A673 (cell line): Measurements from ENCODE around the gene ARMC6. TPM values are rescaled to one million over a fixed set of nuclear protein-coding genes. Genes with fewer than 3 reads are reported as not detected.

Experiments
- BruUV-seq: library from RNA; stranded (reverse); fragments of 400-500 nt; replicated peaks from 2 replicates; lab custom pipeline; 2021; lab: Mats Ljungman, UMichigan
- CTCF ChIA-PET: fragments of 300-600 bp; sonication (Branson Sonifier 250); formaldehyde crosslinking; loops from one replicate; lab custom pipeline; 2022; ENCODE audit warnings: antibody characterized with exemption; lab: Charles Lee
- POLR2A ChIA-PET: fragments of 300-600 bp; sonication (Branson Sonifier 250); formaldehyde crosslinking; loops from one replicate; lab custom pipeline; 2022; ENCODE audit warnings: antibody characterized with exemption; ENCODE audit not compliant: low non-redundant PET; lab: Charles Lee
- DNase-seq: peaks from one replicate; pipeline ENCODE4 v3.0.0-alpha.2; 2015; ENCODE audit warnings: low spot score
- H3K27ac ChIP-seq: fragments of 200-600 bp; sonication (generic); 2 replicates; pipeline ENCODE4 v1.5.1; 2016; ENCODE audit warnings: mixed run types, low read depth, mild to moderate bottlenecking, mixed read lengths, antibody characterized with exemption, low read length; ENCODE audit not compliant: poor library complexity, severe bottlenecking
- H3K27me3 ChIP-seq: fragments of 200-600 bp; sonication (generic); replicated peaks from 2 replicates; pipeline ENCODE4 v1.6.1; 2017; ENCODE audit warnings: mixed run types, low read depth, mild to moderate bottlenecking, mixed read lengths, antibody characterized with exemption, low read length; ENCODE audit not compliant: insufficient read depth, poor library complexity
- H3K36me3 ChIP-seq: fragments of 200-600 bp; sonication (generic); 2 replicates; pipeline ENCODE4 v1.6.1; 2016; ENCODE audit warnings: mixed run types, mild to moderate bottlenecking, mixed read lengths, antibody characterized with exemption, low read length; ENCODE audit not compliant: insufficient read depth, poor library complexity, severe bottlenecking
- H3K4me1 ChIP-seq: fragments of 200-600 bp; sonication (generic); 2 replicates; pipeline ENCODE4 v1.6.1; 2017; ENCODE audit warnings: mixed run types, mild to moderate bottlenecking, mixed read lengths, antibody characterized with exemption, low read length; ENCODE audit not compliant: insufficient read depth, poor library complexity, severe bottlenecking
- H3K4me3 ChIP-seq: fragments of 200-600 bp; sonication (generic); 2 replicates; pipeline ENCODE4 v1.5.1; 2016; ENCODE audit warnings: low read depth, mixed run types, mild to moderate bottlenecking, mixed read lengths, low read length; ENCODE audit not compliant: poor library complexity, severe bottlenecking
- H3K9me3 ChIP-seq: fragments of 200-600 bp; sonication (generic); 2 replicates; pipeline ENCODE4 v1.6.1; 2016; ENCODE audit warnings: mixed run types, low read depth, mild to moderate bottlenecking, mixed read lengths, antibody characterized with exemption, low read length; ENCODE audit not compliant: poor library complexity, severe bottlenecking
- CTCF ChIP-seq: fragments of 300-800, 200-600 bp; sonication (generic); conservative IDR thresholded peaks from 2 replicates; pipeline ENCODE4 v1.5.1; 2017; ENCODE audit warnings: low read depth, mild to moderate bottlenecking, antibody characterized with exemption, low read length, moderate library complexity, mixed read lengths
- EZH2 ChIP-seq: fragments of 200-600 bp; sonication (generic); IDR thresholded peaks from 2 replicates; pipeline ENCODE4 v1.6.1; 2017; ENCODE audit warnings: borderline replicate concordance, low read depth, mild to moderate bottlenecking, mixed read lengths, antibody characterized with exemption, low read length; ENCODE audit not compliant: poor library complexity, severe bottlenecking
- intact Hi-C: fragments of 100-400 bp; cut with micrococcal nuclease; formaldehyde crosslinking; loops from one replicate; pipeline ENCODE4 v1.10.0; 2022; ENCODE audit not compliant: unreplicated experiment
- total RNA-seq: library from RNA; stranded (reverse); gene quantifications from 2 replicates; pipeline ENCODE4 v1.2.3, GENCODE V29; 2021

The ARMC6 gene
- total RNA-seq, 1 experiment from 2014 or later: 62.7 TPM

DNA sequence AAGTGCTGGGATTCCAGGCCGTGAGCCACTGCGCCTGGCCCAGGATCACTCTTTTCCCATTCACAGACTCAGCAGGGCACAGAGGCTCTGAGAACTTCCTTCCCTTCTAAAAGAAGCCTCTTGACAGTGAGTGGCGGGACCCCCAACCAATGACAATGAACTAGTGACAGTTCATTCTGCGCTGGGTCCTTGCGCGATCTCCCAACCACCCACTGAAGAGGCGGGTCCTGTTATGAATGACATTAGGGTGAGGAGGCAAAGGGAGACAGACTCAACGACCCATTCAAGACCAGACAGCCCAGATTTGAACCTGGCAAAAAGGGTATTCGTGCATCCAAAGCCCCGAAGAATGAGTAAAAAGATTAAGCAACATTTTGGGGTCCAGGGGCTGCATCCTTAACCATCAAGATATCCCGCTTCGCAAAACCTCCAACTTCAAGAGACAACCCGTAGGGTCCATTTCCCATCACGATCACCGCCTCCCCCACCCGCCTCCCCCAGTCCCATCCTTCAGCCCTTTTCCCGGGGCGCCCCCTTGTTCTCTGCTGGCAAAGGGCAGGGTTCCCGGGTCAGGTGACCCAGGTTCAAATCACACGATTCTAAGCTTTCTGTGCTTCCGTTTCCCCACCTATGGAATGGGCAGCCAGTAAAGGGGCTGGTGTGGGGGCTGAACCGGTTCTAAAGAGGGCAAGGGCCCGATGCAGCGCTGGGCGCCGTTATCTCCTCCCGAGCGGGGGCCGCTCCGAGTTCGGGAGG is 805 bp upstream of the ARMC6 start:
- TF ChIP-seq EZH2 (no peak), CTCF (no peak)
- POLR2A ChIA-PET: no interaction called here
- DNase-seq: peak; percentile 98
- Histone ChIP-seq H3K4me1 (no peaks in the 10 kb centered on the region), H3K4me3 (peak overlapping the region; percentile 93), H3K9me3 (no peaks in the 10 kb centered on the region), H3K36me3 (peaks cover 43% of the 10 kb centered on the region), H3K27ac (peak overlapping the region; percentile 94), H3K27me3 (no peaks in the 10 kb centered on the region)
- intact Hi-C loops: no loop called here
- TSS peak; percentile 53 for BruUV-seq
- CTCF ChIA-PET: no interaction called here

DNA sequence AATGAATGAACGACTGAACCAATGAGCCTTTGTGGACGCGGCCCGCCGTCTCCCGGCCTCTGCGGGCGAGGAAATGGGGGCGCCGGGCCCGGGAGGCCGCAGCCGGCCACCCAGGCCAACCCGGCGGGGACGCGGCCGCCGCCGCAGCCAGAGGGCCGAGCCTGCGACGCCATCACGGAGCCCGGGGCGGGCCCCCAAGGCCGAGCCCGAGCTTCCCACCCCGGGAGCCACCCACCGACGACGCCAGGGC is 302 bp upstream of the ARMC6 start:
- no peak for DNase-seq
- no TSS peak for BruUV-seq
- H3K4me3 ChIP-seq: peak overlapping the region; percentile 93
- no peaks in the 10 kb centered on the region for H3K27me3 ChIP-seq
- intact Hi-C loops: no loop called here
- ChIA-PET POLR2A (no interaction called here), CTCF (no interaction called here)
- H3K9me3 ChIP-seq: no peaks in the 10 kb centered on the region
- H3K36me3 ChIP-seq: peaks cover 42% of the 10 kb centered on the region
- no peak for TF ChIP-seq EZH2
- TF ChIP-seq CTCF: no peak
- peak overlapping the region; percentile 94 for H3K27ac ChIP-seq
- no peaks in the 10 kb centered on the region for H3K4me1 ChIP-seq

GRCh38 chr19:19034204-19034624 is 811 bp downstream of the ARMC6 start:
- H3K4me3 ChIP-seq: peak overlapping the region; percentile 93
- peak overlapping the region; percentile 94 for H3K27ac ChIP-seq
- BruUV-seq: TSS peak; percentile 76
- DNase-seq: peak; percentile 90
- peaks cover 32% of the 10 kb centered on the region for H3K36me3 ChIP-seq
- ChIA-PET CTCF (no interaction called here), POLR2A (no interaction called here)
- intact Hi-C loops: no loop called here
- no peak for TF ChIP-seq EZH2
- no peaks in the 10 kb centered on the region for H3K4me1 ChIP-seq
- no peaks in the 10 kb centered on the region for H3K9me3 ChIP-seq
- no peaks in the 10 kb centered on the region for H3K27me3 ChIP-seq

DNA sequence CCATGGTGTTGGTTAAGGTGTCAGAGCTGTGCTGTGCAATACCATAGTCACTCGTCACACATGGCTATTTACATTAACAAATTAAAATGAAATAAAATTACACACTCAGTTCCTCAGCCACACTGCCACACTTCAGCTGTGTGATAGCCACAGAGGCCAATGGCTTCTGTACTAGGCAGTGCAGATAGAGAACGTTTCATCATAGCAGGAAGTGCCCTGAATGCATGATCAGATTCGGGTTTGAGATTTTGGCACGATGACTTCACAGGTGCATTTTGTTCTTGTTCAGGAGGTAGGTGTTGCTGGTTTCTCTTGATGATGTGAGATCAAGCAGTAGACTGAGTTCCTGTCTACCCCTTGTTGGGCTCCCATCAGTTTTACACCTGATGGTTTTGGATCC is 6.5 kb downstream of the ARMC6 start:
- BruUV-seq: no TSS peak
- Histone ChIP-seq H3K27me3 (no peaks in the 10 kb centered on the region), H3K9me3 (no peaks in the 10 kb centered on the region), H3K4me1 (no peaks in the 10 kb centered on the region), H3K36me3 (peaks cover 29% of the 10 kb centered on the region), H3K27ac (no peak overlapping the region), H3K4me3 (no peak overlapping the region)
- DNase-seq: no peak
- ChIA-PET CTCF (no interaction called here), POLR2A (no interaction called here)
- TF ChIP-seq EZH2 (no peak), CTCF (no peak)
- intact Hi-C loops: no loop called here
